Measurements from ENCODE around the gene PXT1.
A peak's percentile ranks its signal among the peaks of the same experiment; 100 is the strongest.

Gene PXT1

GRCh38 chr6:36442671-36443470, at the start of gene PXT1, which contains the start of gene KCTD20:
TSS of gene PXT1 (minus strand) at chr6:36442854. CDS start at chr6:36426082, 16,772 bp downstream.
TSS of gene KCTD20 (plus strand) at chr6:36443000. CDS start at chr6:36470098, 27,098 bp downstream.
- H3K4me3 Mint-ChIP-seq: peak within 1 kb of the TSS; percentile 96
- H3K27me3 Mint-ChIP-seq (ENCODE audit: low read depth, poor library complexity): no peaks in the 10 kb centered on the region
- DNase-seq: peak; percentile 83
- peaks cover 41% of the 10 kb centered on the region for H3K4me1 Mint-ChIP-seq
- peak within 1 kb of the TSS; percentile 98 for H3K27ac Mint-ChIP-seq
- H3K9me3 Mint-ChIP-seq: peaks cover 2% of the 10 kb centered on the region
- no peak for TF ChIP-seq CTCF (IDR thresholded peaks at IDR 0.05)
- peaks cover 26% of the 10 kb centered on the region for H3K36me3 Mint-ChIP-seq (ENCODE audit: low read depth)

GRCh38 chr6:36492092-36492491, 49.4 kb upstream of the PXT1 start:
- DNase-seq: no peak
- H3K27me3 Mint-ChIP-seq (ENCODE audit: low read depth, poor library complexity): peaks cover 3% of the 10 kb centered on the region
- no peak overlapping the region for H3K4me3 Mint-ChIP-seq
- no peaks in the 10 kb centered on the region for H3K9me3 Mint-ChIP-seq
- H3K4me1 Mint-ChIP-seq: peaks cover 5% of the 10 kb centered on the region
- H3K27ac Mint-ChIP-seq: no peak overlapping the region
- TF ChIP-seq CTCF (IDR thresholded peaks at IDR 0.05): no peak
- H3K36me3 Mint-ChIP-seq (ENCODE audit: low read depth): peaks cover 59% of the 10 kb centered on the region

- Mint-ChIP-seq H3K27me3 (ENCODE audit: low read depth, poor library complexity) (peaks cover 3% of the 10 kb centered on the region), H3K36me3 (ENCODE audit: low read depth) (peaks cover 59% of the 10 kb centered on the region), H3K27ac (peak overlapping the region; percentile 6), H3K9me3 (no peaks in the 10 kb centered on the region), H3K4me3 (no peak overlapping the region), H3K4me1 (peaks cover 5% of the 10 kb centered on the region)
- no peak for DNase-seq
- TF ChIP-seq CTCF (IDR thresholded peaks at IDR 0.05): no peak
Measured at GRCh38 chr6:36491378-36491965, 48.8 kb upstream of the PXT1 start.

GRCh38 chr6:36489426-36489825, 46.8 kb upstream of the PXT1 start:
- Mint-ChIP-seq H3K36me3 (ENCODE audit: low read depth) (peaks cover 59% of the 10 kb centered on the region), H3K4me3 (no peak overlapping the region), H3K9me3 (no peaks in the 10 kb centered on the region), H3K4me1 (peaks cover 5% of the 10 kb centered on the region), H3K27me3 (ENCODE audit: low read depth, poor library complexity) (peaks cover 3% of the 10 kb centered on the region), H3K27ac (no peak overlapping the region)
- no peak for TF ChIP-seq CTCF (IDR thresholded peaks at IDR 0.05)
- DNase-seq: no peak

GRCh38 chr6:36488221-36488620, 45.6 kb upstream of the PXT1 start:
- TF ChIP-seq CTCF (IDR thresholded peaks at IDR 0.05): no peak

More at GRCh38 chr6:36488221-36488620, 45.6 kb upstream of the PXT1 start:
- Mint-ChIP-seq H3K9me3 (no peaks in the 10 kb centered on the region), H3K27ac (no peak overlapping the region), H3K4me3 (no peak overlapping the region), H3K27me3 (ENCODE audit: low read depth, poor library complexity) (peaks cover 3% of the 10 kb centered on the region), H3K36me3 (ENCODE audit: low read depth) (peaks cover 61% of the 10 kb centered on the region), H3K4me1 (peaks cover 5% of the 10 kb centered on the region)
- DNase-seq: no peak
